Stimulated activated CD8-positive, alpha-beta memory T cell treated with anti-CD3 and anti-CD28 coated beads, Interleukin-12 subunit alpha, Interleukin-12 subunit beta, amount 100 ng/mL, for 24 hours (primary cell): Measurements from ENCODE around the gene RARB.

Source experiments
- DNase-seq: peaks from one replicate; pipeline ENCODE4 v3.0.0-alpha.2; 2020; ENCODE audit errors: extremely low read depth

RARB gene

DNA sequence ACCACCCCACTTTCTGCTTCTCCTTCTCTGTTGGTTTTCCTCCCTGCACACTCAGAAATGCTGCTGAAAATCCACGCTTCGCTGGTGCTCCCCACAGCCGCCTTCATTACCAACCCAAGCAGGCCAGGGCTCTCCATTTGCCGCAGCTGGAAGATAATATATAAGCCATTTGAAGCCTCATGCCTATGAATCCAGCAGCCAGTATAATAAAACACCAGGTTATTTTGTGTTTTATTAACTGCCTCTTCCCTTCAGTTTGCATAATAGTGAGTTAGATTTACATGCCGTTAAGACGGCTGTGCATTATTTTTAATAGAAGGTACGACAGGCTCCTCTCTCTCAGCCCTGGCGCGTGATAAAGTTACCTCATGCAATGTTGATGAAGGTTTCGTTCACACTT is 150.0 kb downstream of the RARB start:
- no peak for DNase-seq

DNA sequence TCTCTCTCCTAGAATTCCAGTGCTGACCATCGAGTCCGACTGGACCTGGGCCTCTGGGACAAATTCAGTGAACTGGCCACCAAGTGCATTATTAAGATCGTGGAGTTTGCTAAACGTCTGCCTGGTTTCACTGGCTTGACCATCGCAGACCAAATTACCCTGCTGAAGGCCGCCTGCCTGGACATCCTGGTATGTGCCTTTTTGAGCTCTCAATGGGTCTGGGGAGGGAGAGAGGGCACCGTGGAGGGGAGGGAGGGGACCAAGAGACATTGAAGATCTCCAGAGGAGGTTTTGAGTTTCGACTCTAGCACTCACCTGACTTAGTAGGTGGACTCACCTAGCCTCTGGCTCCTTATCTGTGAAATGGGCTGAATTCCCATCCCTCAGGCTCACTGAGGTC is 152.5 kb downstream of the RARB start:
- no peak for DNase-seq

DNA sequence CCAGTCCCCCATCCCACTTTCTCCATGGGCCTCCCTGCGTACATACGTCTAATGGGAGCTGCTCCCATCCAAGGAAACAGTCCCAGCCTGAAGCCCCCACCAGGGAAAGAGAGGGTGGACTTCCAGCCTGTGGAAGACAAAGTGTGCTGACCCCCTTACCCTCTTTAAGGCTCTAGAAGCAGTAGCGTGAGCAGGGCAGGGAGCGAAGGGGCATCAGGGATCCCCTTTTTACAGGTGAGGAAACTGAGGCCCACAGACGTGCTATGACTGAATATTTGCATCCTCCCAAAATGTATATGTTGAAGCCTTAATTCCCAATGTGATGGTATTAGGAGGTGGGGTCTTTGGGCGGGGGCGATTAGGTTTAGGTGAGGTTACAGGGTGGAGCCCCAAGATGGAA is 153.3 kb downstream of the RARB start:
- DNase-seq: no peak

DNA sequence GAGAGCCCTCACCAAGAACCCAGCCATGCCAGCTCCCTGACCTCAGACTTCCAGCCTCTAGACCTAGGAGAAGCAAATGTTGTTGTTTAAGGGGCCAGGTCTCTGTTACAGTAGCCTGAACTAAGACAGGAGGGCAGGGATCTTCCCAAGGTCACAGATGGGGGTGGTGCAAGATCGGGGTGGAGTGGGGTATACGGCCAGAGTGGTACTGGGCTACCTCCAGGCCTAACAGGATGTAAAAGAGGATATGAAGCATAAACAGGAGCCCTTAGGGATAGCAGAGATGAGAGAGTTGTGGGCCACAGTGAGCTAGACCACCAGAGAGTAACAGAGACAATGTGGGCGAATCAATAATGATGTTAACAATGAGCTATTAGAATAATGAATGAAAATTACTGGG is 153.8 kb downstream of the RARB start:
- no peak for DNase-seq

DNA sequence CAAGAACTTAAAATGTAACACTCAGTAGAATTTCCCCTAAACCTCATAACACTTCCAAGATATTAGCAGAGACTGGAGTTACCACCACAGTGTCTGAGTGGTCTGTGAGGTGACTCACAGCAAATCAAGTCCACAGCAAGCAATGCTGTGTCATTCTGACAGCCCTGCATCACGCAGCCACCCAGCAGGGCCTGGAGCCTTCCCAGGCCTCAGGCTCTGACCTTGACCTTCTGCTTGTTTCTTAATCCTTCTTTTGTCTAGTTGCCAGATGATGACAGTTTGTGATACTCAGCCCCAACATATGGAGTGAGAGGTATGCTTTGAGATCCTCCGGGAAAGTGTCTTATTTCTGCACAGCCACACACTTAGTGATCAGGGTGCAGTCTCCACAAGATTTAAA is 154.2 kb downstream of the RARB start:
- DNase-seq: no peak

DNA sequence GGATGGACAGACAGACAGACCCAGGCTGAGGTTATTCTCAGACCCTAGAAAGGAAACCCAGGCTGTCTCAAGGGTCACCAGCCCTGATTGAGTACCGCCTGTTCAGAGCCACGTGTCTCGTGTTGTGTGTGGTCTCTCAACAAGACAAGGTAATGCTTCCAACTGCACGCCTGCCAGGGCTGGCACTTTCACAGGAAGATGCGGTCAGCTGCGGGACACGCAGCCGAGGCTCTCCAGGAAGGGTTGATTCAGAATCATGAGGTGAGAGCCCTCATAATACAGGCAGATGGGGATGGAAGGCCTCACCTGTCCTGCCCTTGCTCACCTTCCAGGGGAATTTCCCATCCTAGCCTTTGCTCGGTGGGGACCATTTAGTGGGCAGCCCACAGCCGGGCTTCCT is 155.3 kb downstream of the RARB start:
- no peak for DNase-seq

DNA sequence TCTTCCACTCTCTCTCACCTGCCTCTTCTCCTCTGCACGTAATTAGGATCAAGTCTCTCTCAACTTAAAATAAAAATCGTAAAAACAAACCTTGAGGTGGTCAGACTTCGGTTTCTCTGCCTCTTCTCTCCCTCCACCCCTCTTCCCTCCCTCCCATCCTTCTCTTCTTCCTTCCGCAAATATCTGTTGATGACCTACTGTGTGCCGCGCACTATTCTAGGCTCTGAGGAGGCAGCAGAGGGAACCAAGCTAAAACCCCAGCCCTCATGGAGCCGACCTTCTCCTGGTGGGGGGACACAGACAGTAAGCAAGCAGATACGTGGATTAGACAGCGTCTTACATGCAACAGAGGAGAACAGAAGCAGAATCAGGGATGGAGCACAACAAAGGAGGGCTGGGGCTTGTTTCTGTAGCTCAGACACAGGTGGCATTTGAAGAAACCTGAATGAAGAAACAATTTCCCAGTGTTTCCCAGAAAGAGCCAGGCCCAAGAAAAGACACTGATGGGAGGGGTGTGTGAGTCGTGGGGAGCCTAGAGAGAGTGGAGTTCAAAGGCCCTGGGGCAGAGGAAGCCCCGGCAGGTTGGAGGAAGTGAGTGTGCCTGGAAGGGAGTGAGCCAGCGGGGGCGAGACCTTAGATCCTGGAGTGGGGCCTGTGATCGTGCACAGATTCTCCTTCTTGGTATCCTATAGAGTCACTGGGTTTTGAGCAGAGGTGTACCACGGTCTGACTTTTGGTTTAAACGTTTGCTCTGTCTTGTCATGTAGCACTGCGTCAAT is 156.1 kb downstream of the RARB start:
- DNase-seq: no peak

DNA sequence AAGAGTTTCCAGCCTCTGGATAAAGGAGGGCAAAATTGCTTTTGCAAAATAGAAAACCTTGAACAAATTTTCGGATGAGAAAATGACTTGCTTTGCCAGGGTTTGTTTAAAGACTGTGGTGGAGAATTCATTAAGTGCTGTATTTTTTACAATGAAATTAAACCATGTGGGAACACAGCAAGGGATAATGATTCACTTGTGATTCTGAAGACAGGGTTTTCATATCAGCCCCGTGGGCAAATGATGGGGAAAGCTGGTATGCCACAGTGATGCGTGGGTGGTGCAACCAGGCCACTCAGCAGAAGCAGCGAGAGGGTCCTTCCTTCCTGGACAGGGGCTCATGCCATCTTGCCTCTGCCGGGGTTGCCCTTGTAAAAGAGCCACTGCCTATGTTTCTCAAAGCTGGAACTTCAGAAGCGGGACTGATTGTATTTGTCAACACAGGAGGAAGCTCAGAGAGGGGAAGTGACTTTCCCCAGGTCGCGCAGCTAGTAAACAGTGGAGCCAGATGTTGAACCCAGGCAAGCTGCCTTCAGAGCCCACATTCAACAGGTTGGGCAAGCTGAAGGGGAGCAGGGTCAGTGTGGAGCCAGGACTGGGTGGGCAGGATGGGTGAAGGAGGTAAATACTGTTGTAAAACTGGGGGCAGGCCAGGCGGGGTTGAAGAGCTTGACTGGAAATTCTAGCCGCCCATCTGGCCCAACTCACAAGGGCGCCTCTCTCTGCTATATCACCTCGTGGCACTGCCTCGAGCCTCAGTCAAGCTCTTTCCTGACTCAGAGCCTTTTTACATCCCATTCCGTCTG is 157.5 kb downstream of the RARB start:
- no peak for DNase-seq

DNA sequence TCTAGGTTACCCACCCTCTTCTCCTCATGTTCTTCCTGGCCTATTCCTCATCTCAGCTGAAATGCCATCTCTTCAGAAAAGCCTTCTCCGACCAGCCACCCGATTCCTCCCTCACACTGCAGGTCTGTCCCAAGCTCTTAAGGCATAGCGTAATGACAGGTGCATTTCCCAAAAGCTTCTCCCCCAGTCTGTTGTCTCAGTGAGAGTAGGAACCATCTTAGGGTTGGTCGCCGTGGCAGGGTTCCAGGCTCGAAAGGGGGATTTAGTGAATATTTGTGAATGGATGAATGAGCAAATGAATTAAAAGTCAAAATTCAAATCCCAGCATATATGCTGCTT is 158.1 kb downstream of the RARB start:
- DNase-seq: no peak

DNA sequence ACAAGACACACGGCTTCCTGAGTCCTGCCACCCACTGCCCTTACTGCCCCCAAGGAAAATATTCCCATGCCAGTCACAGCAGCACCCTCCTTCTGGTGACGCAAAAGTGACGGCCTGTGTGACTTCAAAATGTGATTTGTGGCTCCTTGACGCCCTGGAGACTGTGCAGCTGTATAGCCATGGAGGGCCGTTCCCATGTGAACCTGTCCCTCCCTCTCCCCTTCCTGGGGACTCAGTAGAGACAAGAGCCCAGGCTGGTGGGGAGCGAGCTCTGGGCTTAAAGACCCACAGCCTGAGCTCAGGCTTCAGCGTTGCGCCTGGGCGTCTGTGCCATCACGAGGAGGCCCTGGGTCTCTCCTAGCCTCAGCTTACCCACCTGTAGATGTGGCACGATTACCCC is 158.5 kb downstream of the RARB start:
- DNase-seq: no peak

DNA sequence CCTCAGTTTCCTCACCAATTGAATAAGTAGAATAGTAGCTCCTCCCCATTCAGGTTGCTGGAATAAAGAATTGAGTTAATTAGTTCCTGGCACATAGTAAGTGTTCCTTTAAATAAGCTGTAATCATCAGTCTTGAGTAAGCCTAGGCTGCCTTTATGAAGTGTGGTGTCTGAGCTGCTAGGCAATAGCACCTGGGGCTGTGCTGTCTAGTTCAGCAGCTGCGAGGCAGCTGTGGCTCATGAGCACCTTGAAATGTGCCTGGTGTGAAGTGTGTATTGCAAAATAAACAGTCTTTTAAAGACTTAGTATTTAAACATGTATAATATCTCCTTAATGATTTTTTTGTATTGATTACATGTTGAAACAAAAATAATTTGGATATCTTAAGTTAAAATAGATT is 159.0 kb downstream of the RARB start:
- no peak for DNase-seq

DNA sequence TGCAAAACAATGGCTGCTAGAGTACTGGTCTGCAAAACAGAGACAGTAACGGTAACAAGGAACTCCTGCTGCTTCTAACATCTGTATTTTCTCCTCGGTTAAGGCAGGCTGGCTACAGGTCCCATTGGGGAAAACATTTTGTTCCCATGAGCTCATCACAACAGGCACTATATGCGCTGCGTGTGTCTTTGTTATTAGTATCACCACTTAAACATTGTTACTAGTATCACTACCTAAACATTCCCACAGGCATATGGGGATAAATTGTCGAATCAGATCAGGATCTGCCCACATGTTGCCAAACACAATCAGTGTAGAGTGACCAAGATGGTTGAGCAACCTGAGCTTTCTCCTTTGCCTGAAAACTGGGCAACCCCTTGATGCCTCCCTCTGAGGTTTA is 159.5 kb downstream of the RARB start:
- DNase-seq: no peak

DNA sequence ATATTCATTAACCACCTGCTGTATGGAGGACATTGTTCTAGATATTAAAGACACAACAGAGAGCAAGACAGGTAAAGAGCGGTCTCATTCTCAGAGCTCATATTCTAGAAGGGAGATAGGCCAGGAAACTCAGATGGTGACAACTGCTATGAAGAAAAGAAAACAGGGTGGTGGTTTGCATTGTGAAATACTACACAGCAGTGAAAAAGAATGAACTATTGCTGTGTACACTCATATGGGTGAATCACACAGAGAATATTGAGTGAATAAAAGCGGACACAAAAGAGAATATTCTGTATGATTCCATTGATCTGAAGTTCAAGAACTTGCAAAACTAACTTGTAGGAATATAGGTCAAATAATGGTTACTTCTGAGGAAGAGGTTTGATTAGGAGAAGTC is 159.9 kb downstream of the RARB start:
- no peak for DNase-seq

DNA sequence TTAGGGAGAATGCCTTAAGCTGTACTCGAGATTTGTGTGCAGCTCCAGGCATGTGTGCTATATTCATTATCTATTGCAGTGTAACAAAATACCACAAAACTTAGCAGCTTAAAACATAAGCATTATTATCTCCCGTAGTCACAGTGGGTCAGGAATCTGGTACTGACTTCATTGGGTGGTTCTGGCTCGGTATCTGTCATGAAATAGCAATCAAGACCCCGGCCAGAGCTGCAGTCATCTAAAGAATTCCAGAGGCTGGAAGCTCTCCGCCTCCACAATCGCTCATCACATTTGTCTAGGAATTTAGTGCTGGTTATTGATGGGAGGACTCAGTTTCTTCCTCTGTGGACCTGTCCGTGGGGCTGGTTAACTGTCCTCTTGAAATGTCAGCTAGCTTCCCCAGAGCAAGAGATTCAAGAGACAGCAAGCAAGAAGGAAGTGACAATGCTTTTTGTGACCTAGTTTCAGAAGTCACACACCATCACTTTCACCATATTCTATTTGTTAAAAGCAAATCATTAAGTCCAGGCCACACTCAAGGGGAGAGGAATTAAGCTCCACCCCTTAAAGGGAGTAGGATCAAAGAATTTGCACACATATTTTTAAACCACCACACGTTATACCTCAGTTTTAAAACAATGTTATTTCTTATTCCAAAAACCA is 160.5 kb downstream of the RARB start:
- no peak for DNase-seq

DNA sequence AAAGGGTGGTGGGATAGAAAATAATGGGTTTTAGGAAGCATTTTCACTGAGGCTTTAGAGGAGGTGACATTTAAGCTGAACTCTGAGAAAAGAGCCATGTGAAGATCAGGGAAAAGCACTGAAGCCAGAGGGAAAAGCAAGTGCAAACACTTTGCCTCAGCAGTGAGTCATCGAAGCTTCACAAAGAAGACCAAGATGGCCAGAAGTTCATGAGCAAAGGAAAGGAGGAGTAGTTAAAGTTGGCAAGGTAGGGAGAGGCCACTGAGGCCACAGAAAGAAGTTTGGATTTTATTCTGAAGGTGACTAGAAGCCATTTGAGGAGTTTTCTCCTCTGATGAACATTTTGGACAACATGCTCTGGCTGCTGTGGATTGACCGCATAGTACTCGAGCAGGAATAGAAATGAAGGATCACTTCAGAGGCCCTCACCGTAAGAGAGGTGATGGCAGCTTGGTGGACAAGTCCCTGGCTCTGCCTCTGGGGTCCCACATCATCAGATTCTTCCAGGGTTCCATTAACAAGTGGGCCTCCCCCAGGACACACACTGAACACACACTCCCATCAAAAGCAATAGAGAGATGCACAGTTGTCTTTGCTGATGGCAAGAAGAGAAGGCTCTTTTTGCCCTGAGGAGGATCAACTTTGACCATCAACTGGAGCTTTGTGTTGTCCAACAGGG is 161.2 kb downstream of the RARB start:
- no peak for DNase-seq

DNA sequence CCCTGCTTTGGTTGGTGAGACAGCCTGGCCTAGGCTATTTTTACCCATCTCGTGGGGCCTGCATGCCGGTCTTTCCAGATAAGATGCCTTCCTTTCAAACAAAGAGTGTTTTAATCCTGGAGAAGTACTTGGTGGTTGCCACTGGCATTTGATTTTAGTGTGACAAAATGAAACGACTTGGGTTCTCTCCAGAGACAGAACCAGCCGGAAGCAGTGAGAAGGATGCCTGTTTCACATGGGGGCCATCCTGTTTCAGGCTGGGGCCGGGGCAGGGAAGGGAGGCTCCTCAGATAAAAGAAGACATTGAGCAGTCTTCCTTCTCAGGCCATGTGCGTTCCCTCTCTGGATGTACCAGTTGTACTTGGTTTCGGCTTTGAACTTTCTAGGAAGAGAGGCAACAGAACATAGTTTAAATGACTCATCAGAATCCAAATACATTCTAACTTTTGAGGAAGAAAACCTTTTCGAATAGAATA is 161.8 kb downstream of the RARB start:
- no peak for DNase-seq

DNA sequence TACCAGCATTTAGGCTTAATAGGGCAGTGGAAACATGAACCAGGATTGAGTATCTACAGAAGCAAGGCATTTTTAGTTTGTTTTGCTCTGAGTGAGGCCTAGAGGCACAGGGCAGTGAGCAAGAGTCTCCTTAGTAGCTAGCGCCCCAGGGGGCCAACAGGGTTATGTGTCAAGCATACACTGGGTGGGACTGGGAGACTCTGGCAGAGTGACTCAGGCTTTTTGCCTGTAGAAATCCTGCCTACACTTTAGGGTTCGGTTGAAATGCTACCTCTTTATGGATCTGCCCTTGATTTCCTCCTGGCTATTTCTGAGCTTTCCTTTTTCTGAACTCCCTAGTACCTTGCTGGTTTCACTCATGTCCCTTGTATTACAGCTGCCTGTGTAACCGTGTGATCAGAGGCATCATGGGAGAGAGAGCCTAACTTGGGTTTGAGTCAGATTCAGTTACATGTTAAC is 164.5 kb downstream of the RARB start:
- no peak for DNase-seq

DNA sequence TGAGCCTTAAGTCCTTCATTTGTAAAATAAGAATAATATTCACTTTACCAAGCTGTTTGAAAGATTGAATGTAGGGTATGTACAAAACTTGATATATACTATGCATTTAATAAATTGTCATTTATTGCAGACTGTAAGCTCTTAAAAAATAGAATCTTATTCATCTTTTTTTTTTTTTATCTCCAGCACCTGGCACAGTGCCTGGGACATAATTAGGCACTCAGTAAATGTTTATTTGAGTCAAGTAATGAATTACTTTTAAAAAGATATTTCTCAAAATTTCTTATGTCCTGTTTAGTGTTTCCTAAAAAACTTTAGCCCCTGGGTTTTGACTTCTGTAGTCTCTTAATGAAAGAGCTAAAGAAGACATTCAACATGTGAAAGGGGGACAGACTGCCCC is 164.9 kb downstream of the RARB start:
- DNase-seq: no peak

DNA sequence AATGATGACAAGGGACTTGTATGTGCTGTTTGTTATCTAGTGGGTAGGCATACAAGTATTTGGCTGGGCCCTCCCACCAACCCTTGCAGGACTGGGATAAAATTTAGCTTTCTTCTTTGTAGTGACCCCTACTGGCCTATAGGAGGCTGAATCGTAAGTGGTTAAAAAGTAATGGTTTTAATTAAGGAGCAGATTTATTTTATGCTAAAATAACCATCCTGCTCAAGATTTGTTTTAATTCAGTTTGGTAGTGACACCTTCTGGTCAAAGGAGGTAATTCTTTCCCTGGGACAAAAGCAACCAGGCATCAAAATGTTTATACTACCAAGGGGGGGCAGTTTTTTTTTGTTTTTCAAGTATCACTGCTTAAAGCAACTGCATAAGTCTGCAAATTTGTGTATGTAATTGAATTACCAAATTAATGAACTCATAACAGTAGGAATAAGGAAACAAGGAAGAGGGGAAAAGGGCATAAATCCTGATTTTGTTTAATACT is 166.0 kb downstream of the RARB start:
- no peak for DNase-seq

DNA sequence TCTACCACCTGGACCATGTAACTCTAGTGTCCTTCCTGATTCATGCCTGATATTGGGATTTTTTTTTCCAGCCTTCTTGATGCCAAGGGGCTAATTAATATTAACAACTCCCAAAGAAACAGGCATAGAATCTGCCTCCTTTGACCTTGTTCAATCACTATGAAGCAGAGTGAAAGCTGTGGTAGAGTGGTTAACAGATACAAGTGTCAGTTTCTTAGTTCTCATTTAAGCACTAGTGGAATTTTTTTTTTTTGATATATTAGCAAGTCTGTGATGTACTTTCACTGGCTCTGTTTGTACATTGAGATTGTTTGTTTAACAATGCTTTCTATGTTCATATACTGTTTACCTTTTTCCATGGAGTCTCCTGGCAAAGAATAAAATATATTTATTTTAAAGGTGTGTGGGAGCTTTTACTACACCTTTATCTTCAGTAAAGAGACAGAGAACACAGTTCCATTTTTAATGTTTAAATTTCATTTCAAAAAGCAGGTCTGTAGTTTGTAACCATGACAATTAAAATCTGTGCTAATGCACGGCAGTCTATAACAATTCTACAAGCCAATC is 169.6 kb downstream of the RARB start:
- DNase-seq: no peak

DNA sequence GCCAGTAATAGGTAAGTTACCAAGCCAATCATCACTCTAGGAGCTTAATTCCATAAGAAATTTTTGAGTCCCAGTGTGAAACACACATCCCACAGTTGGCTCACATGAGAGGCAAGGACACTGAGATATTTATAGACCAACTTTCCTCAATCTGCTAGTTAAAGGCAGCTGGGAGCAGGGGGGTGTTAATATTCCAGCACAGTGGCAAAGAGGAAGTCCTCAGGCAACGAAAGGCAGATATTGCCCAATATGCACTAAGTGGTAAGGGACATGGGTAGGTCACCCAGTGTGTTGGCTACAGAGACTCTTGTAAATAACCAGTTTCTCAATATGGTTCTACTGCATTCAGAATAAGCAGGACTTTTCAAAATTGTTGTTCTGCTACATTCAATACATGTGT is 175.6 kb downstream of the RARB start:
- no peak for DNase-seq
